Activated gamma-delta T cell (primary cell): ENCODE results near the gene TEX44.
"Not testable (repeated sequence)": the region's sequence is repeated elsewhere in the genome, so short reads cannot be mapped to it uniquely, and the experiment has no call there.

Experiments used
- DNase-seq: peaks from one replicate; lab custom pipeline; 2025; lab: John Stamatoyannopoulos, UW
- total RNA-seq, 2 donors: gene quantifications; one replicate each; lab custom pipeline; 2026; lab: John Stamatoyannopoulos, UW

The TEX44 gene
- 0 reads per million in 2 donors for total RNA-seq

DNA sequence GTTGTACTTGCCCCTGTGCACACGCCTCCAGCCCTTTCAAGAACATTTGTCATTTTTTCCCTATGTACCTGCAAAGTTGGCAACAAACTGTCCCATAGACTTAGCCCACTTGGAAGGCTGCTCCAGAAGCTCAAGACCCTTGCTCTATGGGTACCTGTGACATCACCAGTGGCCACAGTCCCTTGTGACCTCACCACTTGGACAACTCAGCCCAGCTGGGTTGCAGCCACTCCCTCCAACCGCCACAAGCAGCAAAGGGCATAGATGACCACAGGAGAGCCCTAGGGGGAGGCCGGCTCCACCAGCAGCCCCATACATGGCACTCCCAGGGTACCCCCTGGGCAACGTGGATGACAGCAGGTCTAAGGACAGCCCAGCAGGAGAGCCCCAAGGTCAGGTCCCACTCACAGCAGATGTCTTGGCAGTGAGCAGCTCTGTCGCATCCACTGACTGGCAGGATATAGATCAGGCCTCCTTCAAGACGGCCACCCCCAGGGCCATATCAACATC lies at the start of gene TEX44:
TSS of gene TEX44 (plus strand) at position 229 of the 510 bp plus-strand sequence. CDS start at position 317, 88 bp downstream.
- DNase-seq, result no peak

DNA sequence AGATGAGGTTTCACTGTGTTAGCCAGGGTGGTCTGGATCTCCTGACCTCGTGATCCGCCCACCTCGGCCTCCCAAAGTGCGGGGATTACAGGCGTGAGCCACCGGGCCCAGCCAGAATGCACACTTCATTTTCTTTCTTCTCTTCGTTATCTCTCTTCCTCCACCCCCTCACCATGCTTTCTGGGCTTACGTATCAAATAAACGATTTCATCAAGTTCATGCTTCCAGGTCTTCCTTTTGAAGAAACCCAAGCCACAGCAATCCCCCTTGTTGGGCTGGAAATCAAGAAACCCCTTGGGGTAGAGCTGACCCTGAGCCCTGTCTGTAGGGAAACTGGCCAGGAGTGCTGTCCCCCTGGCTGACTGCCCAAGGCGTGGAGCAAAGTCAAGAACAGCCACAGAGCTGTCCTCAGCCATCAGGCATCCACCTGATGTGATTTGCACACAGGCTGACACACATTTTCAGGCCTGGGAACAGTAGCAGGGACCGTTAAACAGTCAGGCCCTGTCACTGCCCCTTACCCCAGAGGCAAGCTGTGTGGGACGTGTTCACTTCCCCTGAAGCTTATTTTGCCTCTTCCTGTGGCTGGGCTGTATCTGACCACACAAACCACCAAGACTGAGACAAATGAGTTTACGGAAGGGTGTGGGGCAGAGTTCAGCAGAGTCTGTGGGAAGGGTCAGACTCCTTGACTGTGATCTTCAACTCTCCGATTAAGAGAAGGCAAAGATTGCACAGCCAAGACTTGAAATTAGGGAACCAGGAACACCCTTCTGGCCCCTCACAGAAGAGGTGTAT lies 47.4 kb upstream of the TEX44 start:
- no peak for DNase-seq

DNA sequence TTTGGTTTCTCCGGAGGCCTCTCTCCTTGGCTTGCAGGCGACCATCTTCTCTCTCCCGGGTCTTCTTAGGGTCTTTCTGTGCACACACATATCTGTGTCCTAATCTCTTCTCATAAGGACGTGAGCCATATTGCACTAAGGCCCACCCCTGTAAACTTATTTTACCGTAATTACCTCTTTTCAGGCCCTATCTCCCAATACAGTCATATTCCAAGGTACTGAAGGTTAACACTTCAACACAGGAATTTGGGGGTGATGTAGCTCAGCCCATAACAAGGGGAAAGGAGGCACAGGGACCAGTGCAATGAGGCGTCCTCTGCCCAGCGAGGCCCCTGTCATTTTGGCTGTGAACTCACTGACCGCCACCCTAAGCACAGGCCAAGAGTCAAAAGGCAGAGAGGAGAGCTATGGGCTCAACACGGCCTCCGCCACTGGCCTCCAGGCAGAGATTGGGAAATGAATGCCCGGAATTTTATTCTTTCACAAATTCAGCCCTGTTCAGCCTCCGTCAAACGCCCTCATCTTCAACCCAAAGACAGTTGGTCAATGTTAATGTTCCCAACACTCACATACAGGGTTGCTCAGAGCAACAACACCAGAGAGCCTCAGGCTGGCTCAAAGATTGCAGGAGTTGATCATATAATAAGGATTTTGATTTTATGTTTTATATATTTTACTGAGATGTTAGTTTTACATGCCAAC lies 46.5 kb upstream of the TEX44 start:
- no peak for DNase-seq

DNA sequence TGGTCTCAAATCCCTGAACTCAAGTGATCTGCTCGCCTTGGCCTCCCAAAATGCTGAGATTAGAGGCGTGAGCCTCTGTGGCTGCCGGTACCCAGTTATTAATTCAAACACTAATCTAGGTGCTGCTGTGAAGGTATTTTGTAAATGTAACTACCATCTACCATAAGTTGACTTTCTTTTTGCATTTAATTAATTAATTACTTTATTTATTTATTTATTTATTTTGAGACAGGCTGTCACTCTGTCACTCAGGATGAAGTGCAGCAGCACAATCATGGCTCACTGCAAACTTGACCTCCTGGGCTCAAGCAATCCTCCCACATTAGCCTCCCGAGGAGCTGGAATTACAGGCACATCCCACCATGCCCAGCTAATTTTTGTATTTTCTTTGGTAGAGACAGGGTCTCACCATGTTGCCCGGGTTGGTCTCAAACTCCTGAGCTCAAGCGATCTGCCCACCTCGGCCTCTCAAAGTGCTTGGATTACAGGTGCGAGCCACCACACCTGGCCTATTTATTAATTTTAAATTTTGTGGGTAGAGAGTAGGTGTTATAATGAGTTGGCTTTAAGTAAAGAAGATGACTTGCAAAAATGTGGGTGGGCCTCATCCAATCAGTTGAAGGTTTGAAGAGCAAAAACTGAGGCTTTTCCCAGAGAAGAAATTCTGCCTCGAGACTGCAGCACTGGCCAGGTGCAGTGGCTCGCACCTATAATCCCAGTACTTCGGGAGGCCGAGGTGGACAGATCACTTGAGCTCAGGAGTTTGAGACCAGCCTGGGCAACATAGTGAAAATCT lies 45.2 kb upstream of the TEX44 start:
- no peak for DNase-seq

DNA sequence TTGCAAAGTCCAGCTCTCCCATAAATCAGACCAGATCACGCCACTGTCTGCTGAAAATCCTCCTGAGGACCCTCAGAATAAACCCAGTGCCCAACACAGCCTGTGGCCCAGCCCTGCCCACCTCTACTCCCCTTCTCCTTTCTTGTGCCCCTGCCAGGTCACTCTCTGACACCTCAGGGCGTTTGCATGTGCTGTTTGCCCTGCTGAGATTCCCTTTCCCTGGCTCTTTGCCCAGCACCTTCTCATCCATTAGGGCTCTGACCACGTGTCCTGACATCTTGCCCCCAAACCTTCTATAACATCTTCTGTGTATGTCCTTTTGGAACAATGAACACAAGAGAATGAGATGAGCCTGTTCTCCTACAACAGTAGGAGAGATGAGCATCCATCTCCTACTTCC lies 43.9 kb upstream of the TEX44 start:
- DNase-seq, result no peak

DNA sequence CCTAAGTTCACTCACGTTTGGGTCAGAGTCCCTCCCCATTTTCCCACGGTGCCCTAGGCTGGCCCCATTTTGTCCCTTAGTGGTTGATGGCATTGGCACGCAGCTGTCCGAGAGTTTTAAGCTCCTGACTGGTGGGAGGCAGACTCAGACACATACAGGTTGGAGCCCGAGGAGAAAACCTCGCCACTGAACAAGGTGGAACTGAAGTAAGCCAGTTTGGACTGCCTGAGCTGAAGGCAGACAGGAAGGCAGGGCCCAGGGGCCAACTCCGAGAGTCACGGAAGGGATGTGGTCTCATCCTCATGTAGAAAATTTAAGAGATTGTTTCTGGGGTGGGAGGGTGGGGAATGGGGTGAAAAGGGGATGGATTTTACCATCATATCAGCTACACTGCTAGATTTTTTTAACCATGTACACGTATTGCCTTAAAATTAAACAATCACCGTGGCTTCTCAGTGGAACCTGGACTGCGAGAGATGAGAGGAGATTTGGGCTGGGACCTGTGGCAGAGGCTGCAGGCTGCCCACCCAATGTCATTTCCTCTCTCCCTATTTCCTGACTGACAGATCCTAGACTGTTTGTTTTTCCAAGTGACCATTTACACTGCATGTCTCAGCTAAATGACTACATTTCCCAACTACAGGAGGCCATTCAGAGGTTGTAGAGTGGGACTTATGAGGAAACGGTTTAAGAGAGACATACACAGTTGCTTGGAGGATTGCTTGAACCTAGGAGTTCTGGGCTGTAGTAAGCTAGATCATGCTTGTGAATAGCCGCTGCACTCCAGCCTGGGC lies 43.0 kb upstream of the TEX44 start:
- DNase-seq, result no peak

DNA sequence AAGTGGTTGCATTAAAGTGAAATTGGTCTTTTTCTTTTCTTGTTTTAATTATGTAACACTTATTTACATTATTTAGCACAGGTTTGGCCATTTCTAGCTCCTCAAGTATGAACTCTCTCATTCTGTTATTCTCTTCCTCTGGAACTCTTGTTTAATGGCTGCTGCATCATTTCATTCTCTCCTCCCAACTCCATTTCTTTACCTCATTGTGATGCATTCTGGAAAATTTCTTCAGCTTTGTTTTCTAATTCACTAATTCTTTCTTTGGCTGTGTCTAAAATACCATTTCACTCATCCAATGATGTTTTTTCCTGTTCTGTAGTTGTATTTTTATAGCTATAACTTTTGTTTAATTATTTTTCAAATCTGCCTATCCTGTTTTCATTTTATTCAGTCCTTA lies 39.9 kb upstream of the TEX44 start:
- DNase-seq, result no peak

DNA sequence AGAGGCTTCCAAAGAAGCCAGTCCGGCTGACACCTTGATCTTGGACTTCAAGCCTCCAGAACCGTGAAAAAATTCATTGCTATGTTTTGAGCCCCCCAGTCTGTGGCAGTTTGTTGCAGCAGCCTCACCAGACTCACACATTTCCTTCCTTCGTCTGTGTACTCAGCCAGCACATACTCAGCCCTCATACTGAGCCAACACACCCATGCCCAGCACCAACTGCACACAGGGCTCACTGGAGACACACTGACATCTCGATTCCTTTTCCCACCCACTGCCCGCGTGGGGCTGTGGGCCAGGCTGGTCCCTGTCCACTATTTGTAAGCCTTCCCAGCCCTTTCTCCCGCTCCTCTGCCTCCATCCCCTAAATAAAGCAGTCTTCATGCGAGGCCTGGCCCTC lies 38.3 kb upstream of the TEX44 start:
- no peak for DNase-seq

DNA sequence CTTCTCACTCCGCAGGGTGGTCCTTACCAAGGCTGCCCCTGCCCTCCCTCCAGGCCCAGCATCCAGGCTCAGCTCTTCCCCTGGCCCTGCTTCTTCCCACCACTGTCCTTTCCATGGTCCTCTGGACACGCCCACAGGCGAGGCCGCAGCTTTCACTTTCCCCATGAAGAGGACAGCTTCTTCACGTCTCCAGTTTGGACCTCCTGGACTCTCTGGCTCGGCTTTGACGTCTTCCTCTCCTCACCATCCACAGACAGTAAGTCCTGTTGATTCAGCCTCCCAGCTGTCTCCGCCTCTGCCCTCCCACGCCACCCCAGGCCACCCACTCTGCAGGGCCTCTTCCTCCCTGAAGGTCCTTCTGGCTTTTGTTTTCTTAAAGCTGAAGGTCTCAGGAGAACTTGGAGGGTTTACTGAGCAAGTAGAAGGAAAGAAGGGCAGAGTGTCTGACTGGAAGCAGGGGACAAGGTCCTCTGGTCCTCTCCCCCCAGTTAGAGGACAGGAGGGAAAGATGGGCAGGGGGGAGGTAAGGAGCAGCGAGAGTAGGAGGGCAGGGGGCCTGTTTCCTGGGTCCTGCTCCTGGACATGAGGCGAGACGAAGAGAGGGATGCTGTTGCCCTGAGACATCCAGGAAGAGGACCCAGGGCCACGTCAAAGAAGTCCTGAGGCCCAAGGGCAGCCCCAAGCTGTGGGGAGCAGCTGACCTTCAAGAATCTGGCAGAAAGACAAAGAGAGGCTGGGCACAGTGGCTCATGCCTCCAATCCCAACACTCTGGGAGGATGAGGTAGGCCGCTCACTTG lies 37.7 kb upstream of the TEX44 start:
- no peak for DNase-seq

DNA sequence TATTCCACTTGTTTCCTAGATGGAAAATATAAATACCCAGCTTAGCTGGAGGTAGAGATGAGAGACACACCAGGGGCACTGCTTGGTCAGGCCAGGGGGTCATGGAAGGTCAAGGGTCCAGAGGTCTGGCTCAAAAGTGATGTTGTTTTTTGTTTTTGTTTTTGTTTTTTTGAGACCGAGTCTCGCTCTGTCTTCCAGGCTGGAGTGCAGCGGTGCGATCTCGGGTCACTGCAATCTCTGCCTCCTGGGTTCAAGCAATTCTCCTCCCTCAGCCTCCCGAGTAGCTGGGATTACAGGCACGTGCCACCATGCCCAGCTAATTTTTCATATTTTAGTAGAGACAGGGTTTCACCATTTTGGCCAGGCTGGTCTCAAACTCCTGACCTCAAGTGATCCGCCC lies 36.2 kb upstream of the TEX44 start:
- not testable (repeated sequence) for DNase-seq

DNA sequence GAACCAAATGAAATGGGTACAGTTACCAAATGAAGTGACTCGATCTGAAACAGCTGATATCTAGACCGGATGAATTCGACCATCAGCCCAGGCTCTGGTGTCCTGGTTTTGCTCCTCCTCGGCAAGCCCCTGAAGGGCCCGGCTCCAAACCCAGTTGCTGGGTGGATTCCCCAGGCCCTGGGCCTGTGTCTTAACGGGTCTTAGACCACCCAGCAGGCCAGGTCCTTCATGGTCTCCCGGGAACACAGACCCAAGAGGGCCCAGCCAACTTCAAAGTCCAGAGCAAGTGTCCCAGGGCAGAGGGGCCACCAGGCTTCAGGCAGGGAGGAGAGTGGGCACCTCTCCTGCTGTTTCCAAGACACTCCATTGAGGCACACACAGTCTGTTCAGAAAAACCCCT lies 35.7 kb upstream of the TEX44 start:
- no peak for DNase-seq

DNA sequence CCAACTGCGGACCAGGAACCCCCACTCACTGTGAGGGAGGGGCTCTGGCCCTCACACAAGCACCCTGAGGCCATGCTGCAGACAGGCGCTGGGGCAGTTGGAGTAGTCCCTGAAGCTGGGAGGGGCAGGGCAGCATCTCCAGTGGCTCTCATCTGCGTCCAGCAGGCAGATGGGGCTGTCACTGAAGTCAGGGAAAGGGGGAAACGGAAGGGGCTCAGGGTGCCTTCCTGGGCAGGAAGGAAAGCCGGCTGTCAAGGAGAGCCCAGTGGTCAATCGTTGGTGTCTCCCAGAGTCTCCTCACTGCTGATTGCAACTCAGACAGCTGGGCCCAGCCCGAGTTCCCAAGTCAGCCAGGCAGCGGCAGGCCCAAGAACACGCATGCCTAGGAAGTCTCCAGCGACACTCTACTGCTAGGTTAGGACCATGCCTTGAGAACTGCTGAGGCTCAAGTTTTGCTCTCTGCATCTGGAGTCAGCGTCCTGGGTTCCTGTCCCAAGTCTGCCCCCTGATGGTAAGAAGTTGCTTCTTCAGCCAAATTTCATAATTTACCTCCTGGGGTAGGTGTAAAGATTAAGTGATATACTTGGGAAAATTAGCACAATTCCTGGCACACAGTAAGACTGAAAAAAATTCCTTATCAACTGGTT lies 35.0 kb upstream of the TEX44 start:
- DNase-seq, result no peak

DNA sequence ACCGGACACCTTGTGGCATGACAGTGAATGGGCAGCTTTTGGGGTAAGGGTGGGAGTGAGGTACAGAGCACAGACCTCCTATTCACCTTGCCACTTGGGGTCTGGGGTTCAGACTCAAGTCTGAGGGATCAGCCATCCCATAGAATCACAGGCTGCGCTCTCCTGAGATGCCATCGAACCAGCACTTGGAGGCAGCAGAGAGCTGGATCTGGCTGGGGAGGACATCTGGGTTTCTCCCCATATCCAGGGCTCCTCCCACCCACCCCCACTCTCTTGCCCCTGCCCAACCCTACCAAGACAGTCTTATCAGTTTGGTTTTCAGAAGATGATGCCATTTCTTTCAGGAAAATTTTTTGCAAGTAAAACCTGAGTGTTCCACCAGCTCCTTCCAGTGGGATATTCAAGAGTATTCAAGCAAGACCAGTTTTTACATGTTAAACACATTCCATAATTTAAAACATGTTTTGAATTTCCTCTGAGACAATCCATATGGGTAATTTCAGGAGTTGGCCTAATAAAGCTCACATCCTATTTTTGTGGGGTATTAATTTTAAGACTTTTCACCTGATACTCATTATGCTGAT lies 29.2 kb upstream of the TEX44 start:
- DNase-seq, result no peak

DNA sequence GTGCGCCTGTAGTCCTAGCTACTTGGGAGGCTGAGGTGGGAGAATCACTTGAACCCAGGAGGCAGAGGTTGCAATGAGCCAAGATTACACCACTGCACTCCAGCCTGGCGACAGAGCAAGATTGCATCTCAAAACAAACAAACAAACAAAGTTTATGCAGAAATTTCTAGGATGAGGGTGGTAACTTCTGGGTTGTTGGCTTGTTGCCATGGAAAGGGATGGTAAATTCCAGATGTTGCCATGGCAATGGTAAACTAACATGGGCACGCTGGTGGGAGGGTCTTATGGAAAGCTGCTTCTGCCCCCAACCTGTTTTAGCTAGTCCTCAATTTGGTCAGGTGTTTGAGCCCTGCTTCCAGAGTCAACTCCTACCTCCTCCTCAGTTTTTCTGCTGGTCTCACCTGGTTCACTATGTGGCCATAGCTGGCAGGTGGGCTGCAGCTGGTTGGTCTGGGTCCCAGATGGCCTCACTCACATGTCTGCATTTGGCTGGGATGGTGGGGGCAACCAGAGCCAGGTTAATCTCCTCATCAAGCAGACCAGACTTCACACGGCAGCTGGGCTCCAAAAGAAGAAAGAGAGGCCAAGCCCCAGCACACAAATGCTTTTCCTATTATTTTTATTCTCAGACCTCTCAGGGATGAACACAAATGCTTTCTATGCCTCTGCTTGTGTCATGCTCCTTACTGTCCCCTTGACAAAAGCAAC lies 26.6 kb upstream of the TEX44 start:
- no peak for DNase-seq

DNA sequence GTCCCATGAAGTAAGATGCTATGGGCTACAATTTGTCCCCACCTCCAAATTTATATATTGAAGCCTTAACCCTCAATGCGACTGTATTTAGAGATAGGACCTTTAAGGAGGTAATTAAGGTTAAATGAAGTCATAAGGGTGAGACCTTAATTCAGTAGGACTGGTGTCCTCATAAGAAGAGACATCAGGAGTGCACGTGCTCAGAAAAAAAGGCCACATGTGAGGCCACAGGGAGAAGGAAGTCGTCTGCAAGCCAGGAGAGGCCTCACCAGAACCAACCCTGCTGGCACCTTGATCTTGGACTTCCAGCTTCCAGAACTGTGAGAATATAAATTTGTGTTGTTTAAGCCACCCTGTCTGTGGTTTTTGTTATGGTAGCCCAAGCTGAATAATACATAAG lies 25.5 kb upstream of the TEX44 start:
- no peak for DNase-seq

DNA sequence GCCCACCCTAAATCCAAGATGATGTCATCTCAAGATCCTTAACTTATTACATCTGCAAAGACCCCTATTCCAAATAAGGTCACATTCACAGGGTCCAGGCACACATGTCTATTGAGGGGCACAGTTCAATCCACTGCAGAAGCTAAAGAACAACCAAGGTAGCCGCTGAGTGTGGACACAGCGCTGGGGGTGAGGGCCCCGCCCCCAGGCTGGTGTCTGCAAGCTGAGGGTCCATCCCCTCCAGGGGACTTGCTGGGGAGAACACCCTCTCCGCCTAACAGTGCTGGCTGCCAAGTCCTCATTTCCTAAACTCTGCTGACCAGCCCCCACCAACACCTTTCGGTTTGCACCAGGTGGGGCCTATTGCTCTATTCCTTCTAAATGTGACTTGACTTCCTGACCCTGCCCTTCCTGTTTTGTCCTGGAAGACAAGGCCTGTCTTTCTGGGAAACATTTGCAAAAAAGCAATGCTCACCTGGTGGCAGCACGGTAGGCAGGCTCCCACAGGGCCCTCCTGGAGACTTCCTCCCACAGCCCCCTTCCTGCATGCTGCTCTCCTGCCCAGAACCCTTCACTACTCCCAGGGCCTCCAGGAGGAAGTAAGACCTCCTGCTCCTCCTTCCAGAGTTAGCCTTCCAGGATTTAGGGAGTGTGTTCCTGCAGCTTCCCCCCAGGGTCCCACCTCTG lies 24.4 kb upstream of the TEX44 start:
- no peak for DNase-seq

DNA sequence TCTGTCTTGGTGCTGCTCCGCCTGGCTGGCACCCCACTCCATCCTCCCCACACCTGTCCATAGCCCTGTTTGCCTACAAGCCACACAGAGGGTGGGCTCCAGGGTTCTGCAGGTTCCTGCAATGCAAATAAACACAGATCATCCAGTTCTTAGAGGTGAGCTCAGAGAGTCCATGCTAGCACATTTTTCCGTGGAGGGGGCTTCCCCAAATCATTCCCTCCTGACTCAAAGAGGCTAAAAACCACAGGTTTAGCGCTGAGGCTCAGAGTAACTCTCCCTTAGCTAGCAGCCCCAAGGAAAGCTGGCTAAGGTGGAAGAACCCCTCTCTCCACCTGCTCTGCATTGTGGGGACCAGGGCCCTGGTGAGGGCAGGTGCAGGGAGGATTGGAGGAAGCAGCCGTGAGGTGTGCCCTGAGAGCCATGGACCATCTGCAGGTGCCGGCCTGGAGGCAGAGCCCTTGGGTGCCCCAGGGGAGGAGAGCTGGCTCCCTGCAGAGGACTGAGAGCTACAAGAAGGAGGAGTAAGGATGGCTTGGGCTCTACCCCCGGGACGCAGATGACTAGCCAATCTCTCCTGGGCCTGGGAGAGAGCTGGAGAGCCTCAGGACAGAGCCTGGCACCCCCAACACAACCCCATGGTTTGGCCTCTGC lies 23.8 kb upstream of the TEX44 start:
- DNase-seq, result no peak

DNA sequence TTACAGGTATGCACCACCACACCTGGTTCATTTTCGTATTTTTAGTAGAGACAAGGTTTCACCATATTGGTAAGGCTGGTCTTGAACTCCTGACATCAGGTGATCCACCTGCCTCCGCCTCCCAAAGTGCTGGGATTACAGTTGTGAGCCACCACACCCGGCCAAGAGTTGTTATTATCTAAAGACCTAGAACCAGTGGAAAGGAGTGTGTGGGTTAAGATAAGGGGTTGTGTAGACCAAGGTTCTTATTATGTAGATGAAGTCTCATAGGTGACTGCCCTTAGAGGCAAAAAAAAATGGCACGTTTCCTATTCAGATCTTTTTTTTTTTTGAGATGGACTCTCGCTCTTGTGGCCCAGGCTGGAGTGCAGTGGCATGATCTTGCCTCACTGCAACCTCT lies 21.7 kb upstream of the TEX44 start:
- DNase-seq, result not testable (repeated sequence)
